Mesothelial cell of epicardium (in vitro differentiated cells): ENCODE data around the gene ORC5. TPM values are rescaled to one million over a fixed set of nuclear protein-coding genes. Genes with fewer than 3 reads are reported as not detected.
A peak's percentile ranks its signal among the peaks of the same experiment; 100 is the strongest.

Source experiments
- DNase-seq, 2 experiments: peaks; one replicate each; pipeline ENCODE4 v3.0.0; 2021; ENCODE audit warnings: low spot score in 2 of 2; ENCODE audit not compliant: unreplicated experiment in 2 of 2
- H3K27ac Mint-ChIP-seq: 2 replicates; pipeline ENCODE4 v1.8.0; 2021; ENCODE audit warnings: mixed read lengths
- H3K27me3 Mint-ChIP-seq: 2 replicates; pipeline ENCODE4 v1.8.0; 2021; ENCODE audit warnings: low read depth, mixed read lengths
- H3K36me3 Mint-ChIP-seq: 2 replicates; pipeline ENCODE4 v1.8.0; 2021; ENCODE audit warnings: mixed read lengths
- H3K4me1 Mint-ChIP-seq: 2 replicates; pipeline ENCODE4 v1.8.0; 2021; ENCODE audit warnings: mixed read lengths
- H3K4me3 Mint-ChIP-seq: 2 replicates; pipeline ENCODE4 v1.8.0; 2021; ENCODE audit warnings: mild to moderate bottlenecking, moderate library complexity, mixed read lengths
- H3K9me3 Mint-ChIP-seq: 2 replicates; pipeline ENCODE4 v1.8.0; 2021; ENCODE audit warnings: mixed read lengths
- CTCF ChIP-seq: fragments of 200-600 bp; sonication (generic); IDR thresholded peaks from one replicate; pipeline ENCODE4 v1.5.0; 2021; ENCODE audit warnings: antibody characterized with exemption; ENCODE audit not compliant: unreplicated experiment
- total RNA-seq: library from RNA; stranded (reverse); gene quantifications from 3 replicates; pipeline ENCODE4 v1.2.1, GENCODE V29; 2021

Gene ORC5
- total RNA-seq: 21.3 to 24.8 TPM (median 24.5 TPM) in 3 replicates

GRCh38 chr7:104207731-104208420 lies at the start of gene ORC5:
Gene ORC5, minus strand, starts transcription at chr7:104208013. Its CDS starts 109 bp downstream, at chr7:104207904.
- no peak for TF ChIP-seq CTCF
- Mint-ChIP-seq H3K4me1 (peaks cover 21% of the 10 kb centered on the region), H3K27ac (peak within 1 kb of the TSS; percentile 96), H3K27me3 (peaks cover 12% of the 10 kb centered on the region), H3K36me3 (no peaks in the 10 kb centered on the region), H3K4me3 (peak within 1 kb of the TSS; percentile 92), H3K9me3 (peaks cover 25% of the 10 kb centered on the region)
- peak; percentile 45 to 76 for DNase-seq

GRCh38 chr7:104255616-104256015 lies 47.8 kb upstream of the ORC5 start:
- Mint-ChIP-seq H3K9me3 (no peaks in the 10 kb centered on the region), H3K4me3 (no peak overlapping the region), H3K27me3 (peaks cover 14% of the 10 kb centered on the region), H3K27ac (no peak overlapping the region), H3K36me3 (no peaks in the 10 kb centered on the region), H3K4me1 (no peaks in the 10 kb centered on the region)
- no peak for TF ChIP-seq CTCF
- DNase-seq: no peak

- Mint-ChIP-seq H3K36me3 (no peaks in the 10 kb centered on the region), H3K4me3 (no peak overlapping the region), H3K4me1 (no peaks in the 10 kb centered on the region), H3K9me3 (no peaks in the 10 kb centered on the region), H3K27me3 (peaks cover 10% of the 10 kb centered on the region), H3K27ac (no peak overlapping the region)
- no peak for DNase-seq
- no peak for TF ChIP-seq CTCF
Observed at GRCh38 chr7:104255194-104255593, 47.4 kb upstream of the ORC5 start.

GRCh38 chr7:104254696-104255095 lies 46.9 kb upstream of the ORC5 start:
- Mint-ChIP-seq H3K27ac (no peak overlapping the region), H3K36me3 (no peaks in the 10 kb centered on the region), H3K9me3 (no peaks in the 10 kb centered on the region), H3K4me1 (no peaks in the 10 kb centered on the region), H3K27me3 (peaks cover 5% of the 10 kb centered on the region), H3K4me3 (no peak overlapping the region)
- DNase-seq: no peak
- no peak for TF ChIP-seq CTCF

- H3K4me3 Mint-ChIP-seq: no peak overlapping the region
- no peaks in the 10 kb centered on the region for H3K36me3 Mint-ChIP-seq
- H3K27me3 Mint-ChIP-seq: peaks cover 11% of the 10 kb centered on the region
- DNase-seq: no peak
- no peaks in the 10 kb centered on the region for H3K4me1 Mint-ChIP-seq
- H3K27ac Mint-ChIP-seq: no peak overlapping the region
- no peak for TF ChIP-seq CTCF
- no peaks in the 10 kb centered on the region for H3K9me3 Mint-ChIP-seq
Observed at GRCh38 chr7:104252409-104253134, 44.8 kb upstream of the ORC5 start.
